Peyer's patch (tissue), 4 donors: ENCODE results near the gene WBP1L. TPM values are rescaled to one million over a fixed set of nuclear protein-coding genes. Genes with fewer than 3 reads are reported as not detected.
A peak's percentile ranks its signal among the peaks of the same experiment; 100 is the strongest.
"Not testable (repeated sequence)": the region's sequence is repeated elsewhere in the genome, so short reads cannot be mapped to it uniquely, and the experiment has no call there.

ENCODE experiments used
- DNase-seq, 3 donors: peaks; one replicate each; pipeline ENCODE4 v3.0.0-alpha.2; 2017 to 2019
- H3K27ac ChIP-seq, 4 donors: fragments of 200-600 bp; sonication (generic); one replicate each; pipeline ENCODE4 v1.5.1; 2016 to 2019
- H3K27me3 ChIP-seq, 2 donors: fragments of 200-600 bp; sonication (generic); one replicate each; pipeline ENCODE4 v1.5.1; 2019
- H3K36me3 ChIP-seq, 3 donors: fragments of 200-600 bp; sonication (generic); one replicate each; pipeline ENCODE4 v1.5.1; 2016 to 2019
- H3K4me1 ChIP-seq, 4 donors: fragments of 200-600 bp; sonication (generic); one replicate each; pipeline ENCODE4 v1.5.1; 2016 to 2019
- H3K4me3 ChIP-seq, 4 donors: fragments of 200-600 bp; sonication (generic); 1 replicate in 3 of 4; 2 replicates in 1 of 4; pipeline ENCODE4 v1.5.1; 2016 to 2019; ENCODE audit warnings: mild to moderate bottlenecking in 1 of 4
- H3K9me3 ChIP-seq, 4 donors: fragments of 200-600 bp; sonication (generic); one replicate each; pipeline ENCODE4 v1.5.1; 2016 to 2019; ENCODE audit warnings: mild to moderate bottlenecking in 1 of 4
- CTCF ChIP-seq, 6 experiments: fragments of 450-650 bp in 4 of 6; fragments of 200-600 bp in 2 of 6; sonication (generic) in 1 of 6; IDR thresholded peaks; one replicate each; pipeline ENCODE4 v1.5.1; 2017 to 2019; ENCODE audit warnings: antibody characterized with exemption in 6 of 6, mild to moderate bottlenecking in 3 of 6, moderate library complexity in 1 of 6
- POLR2A ChIP-seq, 2 donors: fragments of 450-650 bp; IDR thresholded peaks; one replicate each; pipeline ENCODE4 v1.5.1; 2017; ENCODE audit warnings: antibody characterized with exemption in 2 of 2, mild to moderate bottlenecking in 2 of 2, moderate library complexity in 2 of 2
- total RNA-seq, 4 donors: library from RNA; depleted of rRNA; stranded (reverse); fragments of >200 nt; gene quantifications; one replicate each; pipeline ENCODE4 v1.1.0, GENCODE V29; 2016

WBP1L gene
- total RNA-seq, 4 donors from 2014 or later: 38.0 to 78.3 (median 65.8) TPM

DNA sequence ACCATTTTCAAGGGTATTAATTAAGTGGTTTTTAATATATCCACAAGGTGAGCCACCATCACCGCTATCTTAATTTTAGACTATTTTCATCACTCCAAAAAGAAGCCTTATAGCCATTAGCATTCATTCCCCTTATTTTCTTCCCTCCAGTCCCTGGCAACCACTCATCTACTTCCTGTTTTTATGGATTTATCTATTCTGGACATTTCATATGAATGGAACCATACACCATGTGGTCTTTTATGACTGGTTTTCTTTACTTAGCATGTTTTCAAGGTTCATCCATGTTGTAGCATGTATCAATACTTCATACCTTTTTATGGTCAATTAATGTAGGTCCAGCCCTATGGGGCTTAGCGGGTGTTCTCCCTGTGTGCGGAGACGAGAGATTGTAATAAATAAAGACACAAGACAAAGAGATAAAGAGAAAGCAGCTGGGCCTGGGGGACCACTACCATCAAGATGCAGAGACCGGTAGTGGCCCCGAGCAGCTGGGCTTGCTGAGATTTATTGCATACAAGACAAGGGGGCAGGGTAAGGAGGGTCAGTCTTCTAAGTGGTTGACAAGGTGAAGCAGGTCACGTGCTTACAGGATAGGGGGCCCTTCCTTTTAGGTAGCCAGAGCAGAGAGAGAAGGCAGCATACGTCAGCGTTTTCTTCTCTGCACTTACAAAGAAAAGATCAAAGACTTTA, 14.6 kb downstream of the WBP1L start:
- Histone ChIP-seq H3K36me3 (no peaks in the 10 kb centered on the region), H3K4me1 (peaks cover 0 to 4% (median 0%) of the 10 kb centered on the region in 4 donors), H3K4me3 (no peak overlapping the region), H3K9me3 (no peaks in the 10 kb centered on the region), H3K27me3 (no peaks in the 10 kb centered on the region), H3K27ac (peak overlapping the region in 1 of 4 donors; percentile 49)
- no peak for TF ChIP-seq POLR2A (IDR thresholded peaks at IDR 0.05)
- no peak for TF ChIP-seq CTCF (IDR thresholded peaks at IDR 0.05)
- no peak for DNase-seq

- H3K27ac ChIP-seq: peak overlapping the region in 1 of 4 donors; percentile 49
- not testable (repeated sequence) for H3K27me3 ChIP-seq, H3K36me3 ChIP-seq, DNase-seq, H3K9me3 ChIP-seq, H3K4me1 ChIP-seq, H3K4me3 ChIP-seq
Observed at GRCh38 chr10:102758933-102759262, 15.2 kb downstream of the WBP1L start.

DNA sequence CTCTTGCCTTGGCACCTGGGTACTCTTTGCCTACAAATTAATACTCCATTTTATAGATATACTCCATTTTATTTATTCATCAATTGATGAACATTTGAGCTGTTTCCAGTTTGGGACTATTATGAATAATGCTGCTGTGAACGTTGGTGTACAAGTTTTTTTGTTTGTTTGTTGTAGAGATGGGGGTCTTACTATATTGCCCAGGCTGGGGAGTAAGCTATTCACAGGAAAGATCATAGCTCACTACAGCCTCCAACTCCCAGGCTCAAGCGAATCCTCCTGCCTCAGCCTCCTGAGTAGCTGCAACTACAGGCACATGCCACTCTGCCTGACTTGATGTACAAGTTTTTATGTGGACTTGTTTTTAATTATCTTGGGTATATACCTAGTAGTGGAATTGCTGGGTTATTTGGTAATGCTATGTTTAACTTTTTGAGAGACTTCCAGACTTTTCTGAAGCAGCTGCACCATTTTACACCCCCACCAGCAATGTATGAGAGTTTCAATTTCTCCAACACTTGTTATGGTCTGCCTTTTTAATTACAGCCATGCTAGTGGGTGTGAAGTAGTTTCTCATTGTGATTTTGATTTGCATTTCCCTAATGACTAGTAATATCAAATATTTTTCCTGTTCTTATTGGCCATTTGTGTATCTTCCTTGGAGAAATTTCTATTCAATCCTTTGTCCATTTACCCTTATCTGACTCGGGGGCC, 15.9 kb downstream of the WBP1L start:
- peaks cover 0 to 4% (median 0%) of the 10 kb centered on the region in 3 donors for H3K36me3 ChIP-seq
- H3K4me1 ChIP-seq: no peaks in the 10 kb centered on the region
- no peaks in the 10 kb centered on the region for H3K27me3 ChIP-seq
- no peak overlapping the region for H3K4me3 ChIP-seq
- no peak for DNase-seq
- H3K9me3 ChIP-seq: no peaks in the 10 kb centered on the region
- TF ChIP-seq CTCF (IDR thresholded peaks at IDR 0.05) (no peak), POLR2A (IDR thresholded peaks at IDR 0.05) (no peak)
- peak overlapping the region in 1 of 4 donors; percentile 41 for H3K27ac ChIP-seq

- H3K9me3 ChIP-seq: no peaks in the 10 kb centered on the region
- peaks cover 0 to 4% (median 0%) of the 10 kb centered on the region in 3 donors for H3K36me3 ChIP-seq
- peaks cover 0 to 10% (median 0%) of the 10 kb centered on the region in 4 donors for H3K4me1 ChIP-seq
- H3K4me3 ChIP-seq: no peak overlapping the region
- no peak overlapping the region for H3K27ac ChIP-seq
- TF ChIP-seq CTCF (IDR thresholded peaks at IDR 0.05): no peak
- TF ChIP-seq POLR2A (IDR thresholded peaks at IDR 0.05): no peak
- no peak for DNase-seq
- no peaks in the 10 kb centered on the region for H3K27me3 ChIP-seq
Observed at GRCh38 chr10:102761981-102762380, 18.2 kb downstream of the WBP1L start.

GRCh38 chr10:102762401-102763015, 18.8 kb downstream of the WBP1L start:
- Histone ChIP-seq H3K27ac (no peak overlapping the region), H3K36me3 (peaks cover 0 to 4% (median 0%) of the 10 kb centered on the region in 3 donors)
- no peak for DNase-seq

More at GRCh38 chr10:102762401-102763015, 18.8 kb downstream of the WBP1L start:
- no peaks in the 10 kb centered on the region for H3K27me3 ChIP-seq
- TF ChIP-seq CTCF (IDR thresholded peaks at IDR 0.05) (no peak), POLR2A (IDR thresholded peaks at IDR 0.05) (no peak)
- H3K4me3 ChIP-seq: no peak overlapping the region
- H3K9me3 ChIP-seq: no peaks in the 10 kb centered on the region
- peaks cover 0 to 15% (median 0%) of the 10 kb centered on the region in 4 donors for H3K4me1 ChIP-seq
